B cell (primary cell): Measurements from ENCODE around the gene TMEM255B. TPM values are rescaled to one million over a fixed set of nuclear protein-coding genes. Genes with fewer than 3 reads are reported as not detected.

Source experiments
- ATAC-seq: fragments of 200-7000 bp; cut with Tn5 transposase; one replicate; pipeline ENCODE4 v1.10.0; 2021; ENCODE audit warnings: low read depth, mild to moderate bottlenecking, moderate number of reproducible peaks, moderate library complexity
- CTCF ChIA-PET: fragments of 350-600 bp; sonication (Branson Sonifier 250); formaldehyde crosslinking; loops from one replicate; lab custom pipeline; 2021; ENCODE audit warnings: antibody characterized with exemption, inconsistent platforms; lab: Charles Lee
- POLR2A ChIA-PET: fragments of 350-600 bp; sonication (Branson Sonifier 250); formaldehyde crosslinking; loops from one replicate; lab custom pipeline; 2021; ENCODE audit warnings: antibody characterized with exemption; lab: Charles Lee
- DNase-seq: peaks from one replicate; pipeline ENCODE4 v3.0.0; 2013
- H2AFZ ChIP-seq: 2 replicates; pipeline ENCODE4 v1.6.1; 2012; ENCODE audit warnings: mild to moderate bottlenecking, low read depth, low read length; ENCODE audit not compliant: insufficient read depth, poor library complexity, severe bottlenecking
- H3K27ac ChIP-seq, 2 donors: 1 replicate in 1 of 2; 2 replicates in 1 of 2; pipeline ENCODE4 v1.5.1; 2012 to 2013; ENCODE audit warnings: low read length in 2 of 2, mild to moderate bottlenecking in 2 of 2, moderate library complexity in 1 of 2
- H3K27me3 ChIP-seq, 4 experiments: fragments of 200-600 bp in 1 of 4; sonication (generic) in 1 of 4; replicated peaks in 1 of 4; 1 replicate in 2 of 4; 2 replicates in 2 of 4; pipeline versions ENCODE4 v1.6.1 to v1.7.0; 2013 to 2016; ENCODE audit warnings: low read length in 3 of 4, mild to moderate bottlenecking in 2 of 4, mixed read lengths in 1 of 4, moderate library complexity in 1 of 4; ENCODE audit not compliant: insufficient read depth in 4 of 4, control insufficient read depth in 3 of 4; ENCODE audit errors: control extremely low read depth in 1 of 4
- H3K36me3 ChIP-seq, 2 experiments: replicated peaks in 1 of 2; 1 replicate in 1 of 2; 2 replicates in 1 of 2; pipeline versions ENCODE4 v1.6.1 to v1.7.1; 2013; ENCODE audit warnings: low read length in 1 of 2; ENCODE audit not compliant: insufficient read depth in 2 of 2, control insufficient read depth in 1 of 2; ENCODE audit errors: control extremely low read depth in 1 of 2, extremely low read depth in 1 of 2
- H3K4me1 ChIP-seq, 2 donors: fragments of 200-600 bp in 1 of 2; sonication (generic) in 1 of 2; 1 replicate in 1 of 2; 2 replicates in 1 of 2; pipeline versions ENCODE4 v1.5.1 to v1.6.1; 2013 to 2017; ENCODE audit warnings: low read length in 2 of 2; ENCODE audit not compliant: control insufficient read depth in 2 of 2, insufficient read depth in 2 of 2
- H3K4me2 ChIP-seq: replicated peaks from 2 replicates; pipeline ENCODE3; 2012; ENCODE audit warnings: mild to moderate bottlenecking, low read depth, low read length; ENCODE audit not compliant: poor library complexity, severe bottlenecking
- H3K4me3 ChIP-seq, 5 experiments: fragments of 200-600 bp in 1 of 5; sonication (generic) in 1 of 5; 1 replicate in 3 of 5; 2 replicates in 2 of 5; pipeline versions ENCODE4 v1.5.1 to v1.7.0; 2011 to 2016; ENCODE audit warnings: low read length in 4 of 5, mild to moderate bottlenecking in 4 of 5, low read depth in 2 of 5, control low read depth in 1 of 5, moderate library complexity in 1 of 5; ENCODE audit not compliant: insufficient read depth in 1 of 5; ENCODE audit errors: control extremely low read depth in 1 of 5, extremely low read depth in 1 of 5
- H3K79me2 ChIP-seq: fragments of 200-600 bp; sonication (generic); one replicate; pipeline ENCODE4 v1.6.0; 2016; ENCODE audit warnings: low read length; ENCODE audit not compliant: control insufficient read depth, insufficient read depth
- H3K9ac ChIP-seq: fragments of 200-600 bp; sonication (generic); 2 replicates; pipeline ENCODE4 v1.6.1; 2017; ENCODE audit warnings: mild to moderate bottlenecking, low read length, moderate library complexity
- H3K9me3 ChIP-seq, 3 donors: one replicate each; pipeline versions ENCODE4 v1.6.1 to v1.7.1; 2013; ENCODE audit warnings: low read length in 2 of 3; ENCODE audit not compliant: control insufficient read depth in 2 of 3, insufficient read depth in 1 of 3; ENCODE audit errors: control extremely low read depth in 1 of 3
- H4K20me1 ChIP-seq: 2 replicates; pipeline ENCODE4 v1.6.0; 2012; ENCODE audit warnings: mild to moderate bottlenecking, low read length; ENCODE audit not compliant: insufficient read depth, control insufficient read depth, poor library complexity, severe bottlenecking
- H3K27ac Mint-ChIP-seq: one replicate; pipeline ENCODE4 v1.8.0; 2021; ENCODE audit warnings: mixed read lengths
- H3K27me3 Mint-ChIP-seq: one replicate; pipeline ENCODE4 v1.8.0; 2021; ENCODE audit warnings: mixed read lengths
- H3K4me1 Mint-ChIP-seq: one replicate; pipeline ENCODE4 v1.8.0; 2021; ENCODE audit warnings: mixed read lengths
- H3K4me3 Mint-ChIP-seq: one replicate; pipeline ENCODE4 v1.8.0; 2021; ENCODE audit warnings: mixed read lengths
- H3K9me3 Mint-ChIP-seq: one replicate; pipeline ENCODE4 v1.8.0; 2022; ENCODE audit warnings: mixed read lengths; ENCODE audit not compliant: insufficient read depth
- EZH2 ChIP-seq: IDR thresholded peaks from 2 replicates; pipeline ENCODE4 v1.6.1; 2012; ENCODE audit warnings: borderline replicate concordance, low read depth, mild to moderate bottlenecking, moderate library complexity, low read length; ENCODE audit not compliant: insufficient read depth, poor library complexity, severe bottlenecking
- WGBS: methylation state at CpG from one replicate; pipeline ENCODE4 v1.1.5; 2013; ENCODE audit warnings: missing lambda C conversion rate; ENCODE audit not compliant: insufficient coverage; 5-methylcytosine and 5-hydroxymethylcytosine counted together
- intact Hi-C: fragments of 100-400 bp; cut with micrococcal nuclease; formaldehyde crosslinking; loops from one replicate; pipeline ENCODE4 v1.10.0; 2022
- polyA plus RNA-seq: library from polyadenylated mRNA; depleted of rRNA; stranded (reverse); fragments of >200 nt; gene quantifications from 2 replicates; pipeline ENCODE4 v1.2.3, GENCODE V29; 2012
- total RNA-seq, 2 donors: library from RNA; stranded (reverse); fragments of 120-200 nt in 1 of 2; gene quantifications; 1 replicate in 1 of 2; 2 replicates in 1 of 2; pipeline versions ENCODE4 v1.2.3 to v1.2.4, GENCODE V29; 2013 to 2022
- TF ChIP-seq, protein P1 (sequence below): fragments of 200-600 bp; IDR thresholded peaks from one replicate; pipeline ENCODE4 v1.8.0; 2022; ENCODE audit warnings: antibody characterized with exemption, mild to moderate bottlenecking

TMEM255B gene
- total and polyA plus RNA-seq, 2 donors (not counting 1 experiment from before 2014, with no cell fraction given): 2.1 to 8.2 TPM

DNA sequence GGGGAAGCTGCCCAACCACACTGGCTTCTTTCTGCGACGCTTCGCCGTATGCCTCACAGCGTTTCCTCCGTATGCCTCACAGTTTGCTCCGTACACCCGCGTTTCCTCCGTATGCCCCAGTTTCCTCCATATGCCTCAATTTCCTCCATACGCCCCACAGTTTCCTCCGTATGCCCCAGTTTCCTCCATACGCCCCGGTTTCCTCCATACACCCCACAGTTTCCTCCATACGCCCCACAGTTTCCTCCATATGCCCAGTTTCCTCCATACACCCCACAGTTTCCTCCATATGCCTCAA, 82.3 kb downstream of the TMEM255B start:
- ChIA-PET CTCF (no interaction called here), POLR2A (no interaction called here)
- intact Hi-C loops: no loop called here
- Mint-ChIP-seq H3K4me1 (peaks cover 5% of the 10 kb centered on the region), H3K4me3 (no peak overlapping the region), H3K9me3 (no peaks in the 10 kb centered on the region), H3K27ac (no peak overlapping the region), H3K27me3 (no peaks in the 10 kb centered on the region)
- Histone ChIP-seq H3K36me3 (no peaks in the 10 kb centered on the region), H3K27ac (no peak overlapping the region), H3K27me3 (peaks cover 0 to 6% (median 0%) of the 10 kb centered on the region in 4 experiments), H3K4me1 (no peaks in the 10 kb centered on the region), H3K9ac (no peak overlapping the region), H3K4me3 (no peak overlapping the region), H3K4me2 (no peak overlapping the region), H2AFZ (no peak overlapping the region), H3K79me2 (no peaks in the 10 kb centered on the region), H3K9me3 (peaks cover 0 to 33% (median 0%) of the 10 kb centered on the region in 3 donors), H4K20me1 (no peaks in the 10 kb centered on the region)
- TF ChIP-seq, protein P1, sequence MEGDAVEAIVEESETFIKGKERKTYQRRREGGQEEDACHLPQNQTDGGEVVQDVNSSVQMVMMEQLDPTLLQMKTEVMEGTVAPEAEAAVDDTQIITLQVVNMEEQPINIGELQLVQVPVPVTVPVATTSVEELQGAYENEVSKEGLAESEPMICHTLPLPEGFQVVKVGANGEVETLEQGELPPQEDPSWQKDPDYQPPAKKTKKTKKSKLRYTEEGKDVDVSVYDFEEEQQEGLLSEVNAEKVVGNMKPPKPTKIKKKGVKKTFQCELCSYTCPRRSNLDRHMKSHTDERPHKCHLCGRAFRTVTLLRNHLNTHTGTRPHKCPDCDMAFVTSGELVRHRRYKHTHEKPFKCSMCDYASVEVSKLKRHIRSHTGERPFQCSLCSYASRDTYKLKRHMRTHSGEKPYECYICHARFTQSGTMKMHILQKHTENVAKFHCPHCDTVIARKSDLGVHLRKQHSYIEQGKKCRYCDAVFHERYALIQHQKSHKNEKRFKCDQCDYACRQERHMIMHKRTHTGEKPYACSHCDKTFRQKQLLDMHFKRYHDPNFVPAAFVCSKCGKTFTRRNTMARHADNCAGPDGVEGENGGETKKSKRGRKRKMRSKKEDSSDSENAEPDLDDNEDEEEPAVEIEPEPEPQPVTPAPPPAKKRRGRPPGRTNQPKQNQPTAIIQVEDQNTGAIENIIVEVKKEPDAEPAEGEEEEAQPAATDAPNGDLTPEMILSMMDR: no peak
- no peak for TF ChIP-seq EZH2
- DNase-seq: no peak
- ATAC-seq: no peak
- 21% methylated on average over 15 of the region's 15 CpGs for WGBS

DNA sequence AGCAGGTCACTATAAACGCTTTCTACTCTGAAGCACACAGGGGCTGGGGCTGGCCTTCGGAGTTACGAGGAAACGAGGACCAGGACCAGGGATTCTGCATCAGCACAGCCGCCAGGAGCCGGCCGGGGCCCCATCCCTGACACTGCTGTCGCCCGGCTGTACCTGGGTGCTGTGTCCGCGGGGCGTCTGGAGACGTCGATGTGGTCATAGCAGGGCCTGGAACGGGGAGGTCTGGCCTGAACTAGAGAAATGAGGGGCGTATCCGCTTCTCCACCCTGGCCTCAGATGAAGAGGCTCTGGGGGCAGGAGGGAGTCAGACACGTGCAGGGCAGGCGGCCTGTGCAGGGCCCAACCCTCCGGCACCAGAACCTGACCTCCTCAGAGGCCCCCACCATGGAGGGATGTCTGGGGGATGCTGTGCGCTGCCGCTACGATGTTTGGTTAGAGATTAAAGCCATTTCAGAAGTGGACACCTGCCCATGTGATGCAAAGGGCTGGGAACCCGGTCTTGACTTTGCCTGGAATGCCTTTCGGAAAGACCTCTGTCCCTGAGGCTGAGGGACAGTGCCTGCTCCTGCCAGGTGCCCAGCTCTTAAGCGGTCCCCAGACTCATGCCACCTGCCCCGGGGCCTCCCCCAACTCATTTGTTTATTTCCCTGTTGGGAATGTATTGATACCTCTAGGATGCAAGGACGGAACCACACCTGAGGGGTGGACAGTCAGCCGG, 83.5 kb downstream of the TMEM255B start:
- WGBS: 96% methylated on average over 27 of the region's 29 CpGs
- peaks cover 0 to 9% (median 0%) of the 10 kb centered on the region in 4 experiments for H3K27me3 ChIP-seq
- Mint-ChIP-seq H3K27me3 (no peaks in the 10 kb centered on the region), H3K4me1 (peaks cover 5% of the 10 kb centered on the region), H3K9me3 (no peaks in the 10 kb centered on the region), H3K27ac (no peak overlapping the region), H3K4me3 (no peak overlapping the region)
- no peak overlapping the region for H2AFZ ChIP-seq
- TF ChIP-seq, protein P1: no peak
- no peak for TF ChIP-seq EZH2
- H3K4me2 ChIP-seq: no peak overlapping the region
- peaks cover 0 to 43% (median 0%) of the 10 kb centered on the region in 3 donors for H3K9me3 ChIP-seq
- no peak overlapping the region for H3K4me3 ChIP-seq
- CTCF ChIA-PET: no interaction called here
- intact Hi-C loops: no loop called here
- H3K9ac ChIP-seq: no peak overlapping the region
- H3K79me2 ChIP-seq: no peaks in the 10 kb centered on the region
- POLR2A ChIA-PET: no interaction called here
- H3K36me3 ChIP-seq: no peaks in the 10 kb centered on the region
- DNase-seq: no peak
- no peak overlapping the region for H3K27ac ChIP-seq
- ATAC-seq: no peak
- no peaks in the 10 kb centered on the region for H4K20me1 ChIP-seq
- H3K4me1 ChIP-seq: no peaks in the 10 kb centered on the region
